ENCODE measurements around the gene CITED4. TPM values are rescaled to one million over a fixed set of nuclear protein-coding genes. Genes with fewer than 3 reads are reported as not detected.
A peak's percentile ranks its signal among the peaks of the same experiment; 100 is the strongest.
"Not testable (repeated sequence)": the region's sequence is repeated elsewhere in the genome, so short reads cannot be mapped to it uniquely, and the experiment has no call there.

Gene CITED4
- total RNA-seq, 5 donors from 2014 or later (not counting 1 experiment from before 2014, with no cell fraction given): 23.4 to 37.0 (median 28.4) TPM

DNA sequence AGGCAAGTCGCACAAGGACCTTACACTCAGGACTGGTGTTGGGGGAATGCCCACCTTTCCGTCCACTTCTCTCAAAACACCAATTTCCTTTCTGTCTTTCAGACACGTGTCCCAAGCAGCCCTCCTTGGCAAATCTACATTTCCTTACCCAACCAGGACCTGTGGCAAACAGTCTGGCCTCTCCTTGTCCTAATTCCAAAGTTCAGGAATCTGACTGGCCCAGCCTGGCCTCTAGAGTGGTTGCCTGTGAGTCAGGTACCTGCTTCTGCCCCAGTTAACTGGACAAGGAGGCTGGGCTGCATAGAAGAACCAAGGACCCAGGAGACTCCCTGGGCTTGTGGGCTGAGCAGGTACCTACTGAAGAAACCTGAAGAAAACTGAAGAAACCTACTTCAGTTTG is 34.3 kb upstream of the CITED4 start:
- 86% methylated on average over 3 of the region's 3 CpGs for WGBS (ENCODE audit: insufficient coverage)
- no peaks in the 10 kb centered on the region for H3K4me1 Mint-ChIP-seq
- ATAC-seq (replicated peaks in 1 of 4): no peak
- H3K9me3 Mint-ChIP-seq: peaks cover 9 to 30% (median 18%) of the 10 kb centered on the region in 3 donors
- H3K4me1 ChIP-seq (ENCODE audit: control insufficient read depth in 1 of 2, extremely low read depth in 1 of 2, insufficient read depth in 2 of 2, low read length in 2 of 2): no peaks in the 10 kb centered on the region
- no peak overlapping the region for H3K27ac Mint-ChIP-seq
- ChIA-PET POLR2A (no interaction called here), CTCF (no interaction called here)
- H3K4me3 ChIP-seq (ENCODE audit: control insufficient read depth in 1 of 2, extremely low read depth in 1 of 2, low read length in 1 of 2): no peak overlapping the region
- H3K27ac ChIP-seq (ENCODE audit: low read length): no peak overlapping the region
- H3K9me3 ChIP-seq: peaks cover 2% of the 10 kb centered on the region
- no peaks in the 10 kb centered on the region for H3K27me3 Mint-ChIP-seq
- H3K27me3 ChIP-seq (replicated peaks in 1 of 2; ENCODE audit: control insufficient read depth in 2 of 2, extremely low read depth in 1 of 2, insufficient read depth in 2 of 2, low read length in 1 of 2): no peaks in the 10 kb centered on the region
- peaks cover 4% of the 10 kb centered on the region for H3K36me3 Mint-ChIP-seq
- DNase-seq: no peak
- H3K4me3 Mint-ChIP-seq: no peak overlapping the region
- no peaks in the 10 kb centered on the region for H3K36me3 ChIP-seq (ENCODE audit: control insufficient read depth in 2 of 2, extremely low read depth in 1 of 2, insufficient read depth in 1 of 2, low read length in 1 of 2)

DNA sequence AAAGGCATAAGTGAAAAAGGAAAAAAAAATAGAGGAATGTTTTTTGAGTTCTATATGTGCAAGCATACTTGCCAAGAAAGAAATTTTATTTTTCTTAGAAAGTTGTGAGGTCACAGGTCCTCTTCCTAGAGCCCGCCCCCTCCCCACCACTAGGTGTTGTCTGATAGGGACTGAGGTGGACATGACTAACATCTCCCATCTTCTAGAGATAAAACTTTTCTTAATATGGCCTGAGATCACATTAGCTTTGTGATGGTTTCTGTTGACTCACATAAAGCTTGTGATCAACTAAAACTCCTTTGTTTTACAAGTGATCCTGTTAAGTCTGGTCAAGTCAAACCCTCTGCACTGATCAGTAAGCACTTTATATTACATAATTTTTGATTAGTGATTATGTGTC is 33.4 kb upstream of the CITED4 start:
- no peak for DNase-seq
- peaks cover 0 to under 1% of the 10 kb centered on the region in 2 experiments for H3K27me3 ChIP-seq (replicated peaks in 1 of 2; ENCODE audit: control insufficient read depth in 2 of 2, extremely low read depth in 1 of 2, insufficient read depth in 2 of 2, low read length in 1 of 2)
- no peaks in the 10 kb centered on the region for H3K4me1 Mint-ChIP-seq
- no peak for ATAC-seq (replicated peaks in 1 of 4)
- no peak overlapping the region for H3K4me3 Mint-ChIP-seq
- peaks cover 9 to 30% (median 18%) of the 10 kb centered on the region in 3 donors for H3K9me3 Mint-ChIP-seq
- no peak overlapping the region for H3K27ac ChIP-seq (ENCODE audit: low read length)
- H3K27me3 Mint-ChIP-seq: no peaks in the 10 kb centered on the region
- no CpG with 5 or more reads among the region's 1 CpG for WGBS (ENCODE audit: insufficient coverage)
- H3K4me1 ChIP-seq (ENCODE audit: control insufficient read depth in 1 of 2, extremely low read depth in 1 of 2, insufficient read depth in 2 of 2, low read length in 2 of 2): no peaks in the 10 kb centered on the region
- H3K36me3 Mint-ChIP-seq: peaks cover 4% of the 10 kb centered on the region
- H3K27ac Mint-ChIP-seq: no peak overlapping the region
- no peaks in the 10 kb centered on the region for H3K36me3 ChIP-seq (ENCODE audit: control insufficient read depth in 2 of 2, extremely low read depth in 1 of 2, insufficient read depth in 1 of 2, low read length in 1 of 2)
- POLR2A ChIA-PET: no interaction called here
- H3K4me3 ChIP-seq (ENCODE audit: control insufficient read depth in 1 of 2, extremely low read depth in 1 of 2, low read length in 1 of 2): no peak overlapping the region
- CTCF ChIA-PET: no interaction called here
- peaks cover 2% of the 10 kb centered on the region for H3K9me3 ChIP-seq

GRCh38 chr1:40894858-40895257 is 32.7 kb upstream of the CITED4 start:
- H3K9me3 ChIP-seq; H3K27me3 Mint-ChIP-seq; H3K36me3 Mint-ChIP-seq; H3K4me1 ChIP-seq (ENCODE audit: control insufficient read depth in 1 of 2, extremely low read depth in 1 of 2, insufficient read depth in 2 of 2, low read length in 2 of 2); H3K27ac ChIP-seq (ENCODE audit: low read length); POLR2A ChIA-PET; DNase-seq; H3K4me3 Mint-ChIP-seq; H3K36me3 ChIP-seq (ENCODE audit: control insufficient read depth in 2 of 2, extremely low read depth in 1 of 2, insufficient read depth in 1 of 2, low read length in 1 of 2); H3K4me3 ChIP-seq (ENCODE audit: control insufficient read depth in 1 of 2, extremely low read depth in 1 of 2, low read length in 1 of 2); H3K27me3 ChIP-seq (replicated peaks in 1 of 2; ENCODE audit: control insufficient read depth in 2 of 2, extremely low read depth in 1 of 2, insufficient read depth in 2 of 2, low read length in 1 of 2); CTCF ChIA-PET; H3K27ac Mint-ChIP-seq; H3K4me1 Mint-ChIP-seq; ATAC-seq (replicated peaks in 1 of 4): not testable (repeated sequence)
- peaks cover 9 to 30% (median 18%) of the 10 kb centered on the region in 3 donors for H3K9me3 Mint-ChIP-seq
- WGBS (ENCODE audit: insufficient coverage): 89% methylated on average over 1 of the region's 2 CpGs

DNA sequence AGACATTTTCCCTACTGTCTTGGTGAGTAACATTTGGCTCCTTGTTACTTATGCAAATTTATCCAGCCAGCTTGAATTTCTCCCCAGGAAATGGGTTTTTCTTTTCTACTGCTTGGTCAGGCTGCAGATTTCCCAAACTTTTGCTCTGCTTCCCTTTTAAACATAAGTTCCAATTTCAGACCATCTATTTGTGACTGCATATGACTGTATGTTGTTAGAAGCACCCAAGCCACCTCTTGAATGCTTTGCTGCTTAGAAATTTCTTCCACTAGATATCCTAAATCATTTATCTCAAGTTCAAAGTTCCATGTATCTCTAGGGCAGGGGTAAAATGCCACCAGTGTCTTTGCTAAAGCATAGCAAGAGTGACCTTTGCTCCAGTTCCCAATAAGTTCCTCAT is 32.3 kb upstream of the CITED4 start:
- H3K27me3 Mint-ChIP-seq: peaks cover 0 to 3% of the 10 kb centered on the region in 2 donors
- H3K4me3 Mint-ChIP-seq: no peak overlapping the region
- POLR2A ChIA-PET: no interaction called here

DNA sequence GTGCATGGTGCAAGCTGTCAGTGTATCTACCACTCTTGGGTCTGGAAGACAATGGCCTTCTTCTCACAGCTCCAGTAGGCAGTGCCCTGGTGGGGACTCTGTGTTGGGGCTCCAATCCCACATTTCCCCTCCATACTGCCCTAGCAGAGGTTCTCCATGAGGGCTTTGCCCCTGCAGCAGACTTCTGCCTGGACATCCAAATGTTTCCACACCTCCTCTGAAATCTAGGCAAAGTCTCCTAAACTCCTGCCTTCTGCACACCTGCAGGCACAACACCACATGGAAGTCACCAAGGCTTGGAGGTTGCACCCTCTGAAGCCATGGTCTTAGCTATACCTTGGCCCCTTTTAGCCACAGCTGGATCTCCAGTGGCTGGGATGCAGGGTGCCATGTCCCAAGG is 31.8 kb upstream of the CITED4 start:
- Histone ChIP-seq H3K4me3 (ENCODE audit: control insufficient read depth in 1 of 2, extremely low read depth in 1 of 2, low read length in 1 of 2) (peak overlapping the region in 1 of 2 donors; percentile 27), H3K9me3 (peaks cover 2% of the 10 kb centered on the region), H3K4me1 (ENCODE audit: control insufficient read depth in 1 of 2, extremely low read depth in 1 of 2, insufficient read depth in 2 of 2, low read length in 2 of 2) (no peaks in the 10 kb centered on the region), H3K27me3 (replicated peaks in 1 of 2; ENCODE audit: control insufficient read depth in 2 of 2, extremely low read depth in 1 of 2, insufficient read depth in 2 of 2, low read length in 1 of 2) (peaks cover 0 to 5% of the 10 kb centered on the region in 2 experiments), H3K36me3 (ENCODE audit: control insufficient read depth in 2 of 2, extremely low read depth in 1 of 2, insufficient read depth in 1 of 2, low read length in 1 of 2) (no peaks in the 10 kb centered on the region), H3K27ac (ENCODE audit: low read length) (no peak overlapping the region)
- H3K4me1 Mint-ChIP-seq: no peaks in the 10 kb centered on the region
- DNase-seq (no peak), ATAC-seq (replicated peaks in 1 of 4) (no peak)
- CTCF ChIA-PET: no interaction called here
- peaks cover 9 to 30% (median 18%) of the 10 kb centered on the region in 3 donors for H3K9me3 Mint-ChIP-seq
- peaks cover 2 to 3% of the 10 kb centered on the region in 2 donors for H3K27me3 Mint-ChIP-seq
- no peak overlapping the region for H3K27ac Mint-ChIP-seq
- peaks cover 4% of the 10 kb centered on the region for H3K36me3 Mint-ChIP-seq
- POLR2A ChIA-PET: no interaction called here
- H3K4me3 Mint-ChIP-seq: no peak overlapping the region

More for the DNA sequence above, 32.3 kb upstream of the CITED4 start:
- Histone ChIP-seq H3K9me3 (peaks cover 2% of the 10 kb centered on the region), H3K27me3 (replicated peaks in 1 of 2; ENCODE audit: control insufficient read depth in 2 of 2, extremely low read depth in 1 of 2, insufficient read depth in 2 of 2, low read length in 1 of 2) (peaks cover 0 to 5% of the 10 kb centered on the region in 2 experiments), H3K36me3 (ENCODE audit: control insufficient read depth in 2 of 2, extremely low read depth in 1 of 2, insufficient read depth in 1 of 2, low read length in 1 of 2) (no peaks in the 10 kb centered on the region), H3K4me1 (ENCODE audit: control insufficient read depth in 1 of 2, extremely low read depth in 1 of 2, insufficient read depth in 2 of 2, low read length in 2 of 2) (no peaks in the 10 kb centered on the region), H3K4me3 (ENCODE audit: control insufficient read depth in 1 of 2, extremely low read depth in 1 of 2, low read length in 1 of 2) (no peak overlapping the region), H3K27ac (ENCODE audit: low read length) (no peak overlapping the region)
- ATAC-seq (replicated peaks in 1 of 4): no peak
- peaks cover 9 to 30% (median 18%) of the 10 kb centered on the region in 3 donors for H3K9me3 Mint-ChIP-seq
- no peaks in the 10 kb centered on the region for H3K4me1 Mint-ChIP-seq
- DNase-seq: no peak
- H3K27ac Mint-ChIP-seq: no peak overlapping the region
- CTCF ChIA-PET: no interaction called here
- peaks cover 4% of the 10 kb centered on the region for H3K36me3 Mint-ChIP-seq

GRCh38 chr1:40892354-40892753 is 30.2 kb upstream of the CITED4 start:
- H3K9me3 ChIP-seq: peaks cover 2% of the 10 kb centered on the region
- H3K4me3 ChIP-seq (ENCODE audit: control insufficient read depth in 1 of 2, extremely low read depth in 1 of 2, low read length in 1 of 2): no peak overlapping the region
- Mint-ChIP-seq H3K4me1 (no peaks in the 10 kb centered on the region), H3K4me3 (no peak overlapping the region), H3K9me3 (peaks cover 9 to 30% (median 18%) of the 10 kb centered on the region in 3 donors), H3K36me3 (peaks cover 4% of the 10 kb centered on the region), H3K27me3 (peaks cover 12 to 13% of the 10 kb centered on the region in 2 donors), H3K27ac (no peak overlapping the region)
- no peaks in the 10 kb centered on the region for H3K4me1 ChIP-seq (ENCODE audit: control insufficient read depth in 1 of 2, extremely low read depth in 1 of 2, insufficient read depth in 2 of 2, low read length in 2 of 2)
- WGBS (ENCODE audit: insufficient coverage): no CpG with 5 or more reads among the region's 2 CpGs
- no peaks in the 10 kb centered on the region for H3K36me3 ChIP-seq (ENCODE audit: control insufficient read depth in 2 of 2, extremely low read depth in 1 of 2, insufficient read depth in 1 of 2, low read length in 1 of 2)
- CTCF ChIA-PET: no interaction called here
- POLR2A ChIA-PET: no interaction called here
- no peak for ATAC-seq (replicated peaks in 1 of 4)
- no peak overlapping the region for H3K27ac ChIP-seq (ENCODE audit: low read length)
- no peak for DNase-seq
- peaks cover 2 to 11% of the 10 kb centered on the region in 2 experiments for H3K27me3 ChIP-seq (replicated peaks in 1 of 2; ENCODE audit: control insufficient read depth in 2 of 2, extremely low read depth in 1 of 2, insufficient read depth in 2 of 2, low read length in 1 of 2)

DNA sequence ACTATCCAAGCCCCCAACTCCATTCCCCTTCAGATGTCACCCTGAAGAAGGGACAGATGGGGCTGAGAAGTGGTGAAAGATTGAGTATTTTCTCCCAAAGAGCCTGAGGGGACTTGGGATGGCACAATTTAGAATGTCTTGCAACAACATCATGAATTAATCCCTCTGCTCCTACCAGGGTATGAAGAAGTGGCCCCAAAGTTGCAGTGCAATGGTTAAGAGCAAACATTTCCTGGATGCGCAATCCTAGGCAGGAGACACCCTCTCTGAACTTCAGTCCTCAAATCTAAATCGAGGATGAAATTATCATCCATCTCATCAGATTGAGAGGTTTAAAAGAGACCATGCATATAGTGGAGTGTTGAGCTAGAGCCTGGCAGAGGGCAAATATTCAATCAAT is 28.6 kb upstream of the CITED4 start:
- POLR2A ChIA-PET: no interaction called here
- CTCF ChIA-PET: interaction anchor here in 1 of 2 donors (0.6 kb wide), 1 partner anchor 42 kb away, joined by 4 read pairs; no protein-coding TSS in a partner anchor
- no peak overlapping the region for H3K4me3 ChIP-seq (ENCODE audit: control insufficient read depth in 1 of 2, extremely low read depth in 1 of 2, low read length in 1 of 2)

More for the DNA sequence above, 28.6 kb upstream of the CITED4 start:
- Histone ChIP-seq H3K36me3 (ENCODE audit: control insufficient read depth in 2 of 2, extremely low read depth in 1 of 2, insufficient read depth in 1 of 2, low read length in 1 of 2) (no peaks in the 10 kb centered on the region), H3K27ac (ENCODE audit: low read length) (no peak overlapping the region), H3K4me1 (ENCODE audit: control insufficient read depth in 1 of 2, extremely low read depth in 1 of 2, insufficient read depth in 2 of 2, low read length in 2 of 2) (no peaks in the 10 kb centered on the region), H3K27me3 (replicated peaks in 1 of 2; ENCODE audit: control insufficient read depth in 2 of 2, extremely low read depth in 1 of 2, insufficient read depth in 2 of 2, low read length in 1 of 2) (peaks cover 2 to 22% of the 10 kb centered on the region in 2 experiments), H3K9me3 (peaks cover 2% of the 10 kb centered on the region)
- peaks cover 24 to 25% of the 10 kb centered on the region in 2 donors for H3K27me3 Mint-ChIP-seq
- ATAC-seq (replicated peaks in 1 of 4) (no peak), DNase-seq (no peak)
- no peak overlapping the region for H3K4me3 Mint-ChIP-seq
- H3K4me1 Mint-ChIP-seq: peaks cover 0 to 7% (median 0%) of the 10 kb centered on the region in 3 donors
- no CpG with 5 or more reads among the region's 2 CpGs for WGBS (ENCODE audit: insufficient coverage)
- H3K36me3 Mint-ChIP-seq: peaks cover 4% of the 10 kb centered on the region
- H3K9me3 Mint-ChIP-seq: peaks cover 9 to 30% (median 18%) of the 10 kb centered on the region in 3 donors
- no peak overlapping the region for H3K27ac Mint-ChIP-seq

Data from T-cell (primary cell).